WTC11 (cell line): ENCODE data around the gene NKG7.

Experiments
- AFF4 ChIP-seq: sonication (generic); formaldehyde crosslinking; IDR thresholded peaks from 2 replicates; pipeline ENCODE4 v1.8.1; 2023; ENCODE audit warnings: mild to moderate bottlenecking, missing genetic modification reagents, borderline replicate concordance
- CTCF ChIP-seq: fragments of 200-600 bp; IDR thresholded peaks from 2 replicates; pipeline ENCODE4 v1.8.0; 2022; ENCODE audit warnings: antibody characterized with exemption
- E2F1 ChIP-seq: sonication (generic); formaldehyde crosslinking; IDR thresholded peaks from 2 replicates; pipeline ENCODE4 v1.8.0; 2022; ENCODE audit warnings: mild to moderate bottlenecking, missing genetic modification reagents
- ESRRA ChIP-seq: sonication (generic); formaldehyde crosslinking; IDR thresholded peaks from 2 replicates; pipeline ENCODE4 v1.8.1; 2022; ENCODE audit warnings: mild to moderate bottlenecking, missing genetic modification reagents, borderline replicate concordance
- FOXJ3 ChIP-seq: sonication (generic); formaldehyde crosslinking; IDR thresholded peaks from 2 replicates; pipeline ENCODE4 v1.9.0; 2021; ENCODE audit warnings: missing genetic modification reagents, mild to moderate bottlenecking, borderline replicate concordance
- IRF2 ChIP-seq: sonication (generic); formaldehyde crosslinking; IDR thresholded peaks from 2 replicates; pipeline ENCODE4 v1.8.0; 2022; ENCODE audit warnings: low read depth, missing genetic modification reagents, borderline replicate concordance
- NR2C2 ChIP-seq: sonication (generic); formaldehyde crosslinking; IDR thresholded peaks from 2 replicates; pipeline ENCODE4 v1.8.0; 2022; ENCODE audit warnings: mild to moderate bottlenecking, missing genetic modification reagents
- SMAD3 ChIP-seq: sonication (generic); formaldehyde crosslinking; IDR thresholded peaks from 2 replicates; pipeline ENCODE4 v1.8.0; 2022; ENCODE audit warnings: missing genetic modification reagents, mild to moderate bottlenecking, borderline replicate concordance
- SP1 ChIP-seq: sonication (generic); formaldehyde crosslinking; conservative IDR thresholded peaks from 2 replicates; pipeline ENCODE4 v1.8.1; 2022; ENCODE audit warnings: missing genetic modification reagents
- ZBTB21 ChIP-seq: sonication (generic); formaldehyde crosslinking; IDR thresholded peaks from 2 replicates; pipeline ENCODE4 v1.8.1; 2023; ENCODE audit warnings: mild to moderate bottlenecking, missing genetic modification reagents, borderline replicate concordance
- ZNF121 ChIP-seq: sonication (generic); formaldehyde crosslinking; IDR thresholded peaks from 2 replicates; pipeline ENCODE4 v1.8.0; 2023; ENCODE audit warnings: missing genetic modification reagents

GRCh38 chr19:51366389-51367254 lies 5.8 kb downstream of the NKG7 start:
- TF ChIP-seq CTCF (no peak), ESRRA (no peak), ZNF121 (CRISPR knock-in tag) (no peak), NR2C2 (no peak), SP1 (CRISPR knock-in tag) (no peak; the same call in 1 of the 2 replicates), ZBTB21 (CRISPR knock-in tag) (no peak), E2F1 (CRISPR knock-in tag) (no peak), IRF2 (no peak), FOXJ3 (CRISPR knock-in tag) (no peak), AFF4 (CRISPR knock-in tag) (no peak), SMAD3 (CRISPR knock-in tag) (no peak)
